T follicular helper cell (primary cell): Measurements from ENCODE around the gene IFI16.
"Not testable (repeated sequence)": the region's sequence is repeated elsewhere in the genome, so short reads cannot be mapped to it uniquely, and the experiment has no call there.

Experiments
- DNase-seq: peaks from one replicate; pipeline ENCODE4 v3.0.0-alpha.2; 2020; ENCODE audit warnings: low read depth

IFI16 gene

DNA sequence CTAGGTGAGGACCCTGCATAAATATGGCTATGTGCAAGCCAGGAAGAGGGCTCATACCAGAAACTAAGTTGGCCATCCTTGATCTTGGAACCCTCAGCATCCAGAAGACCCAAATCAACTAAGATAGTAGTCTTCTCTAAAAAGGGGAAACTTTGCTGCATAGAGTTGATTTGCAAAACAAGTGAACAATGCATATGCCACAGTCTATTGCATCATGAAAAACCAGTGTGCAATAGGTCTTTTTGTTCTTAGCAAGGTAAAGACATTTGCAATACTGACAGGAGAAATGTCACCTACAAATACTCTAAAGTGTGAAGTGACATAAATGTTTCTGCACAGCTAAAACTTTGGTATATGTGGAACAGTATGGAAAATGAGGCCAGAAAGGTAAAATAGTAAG, 2.0 kb upstream of the IFI16 start:
- DNase-seq: no peak

DNA sequence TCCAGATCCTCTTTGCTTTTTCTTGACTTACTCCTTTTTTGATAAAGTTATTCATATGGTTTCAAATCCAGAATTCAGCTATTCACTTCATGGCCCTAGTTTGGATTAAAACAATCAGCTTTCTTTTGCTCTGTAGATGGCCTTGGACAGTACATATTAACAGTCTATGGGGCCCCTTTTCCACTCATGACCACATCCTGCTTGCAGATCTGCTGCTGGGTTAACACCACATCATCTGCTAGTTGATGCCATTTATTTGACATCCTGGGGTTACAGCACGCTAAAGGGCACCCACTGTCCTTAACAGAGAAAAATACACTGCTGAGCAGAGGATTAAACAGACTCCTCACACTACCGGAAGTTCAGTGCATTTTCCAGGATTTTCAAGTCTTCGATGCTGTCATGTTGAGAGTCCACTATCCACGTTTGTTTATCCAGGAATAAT, 941 bp upstream of the IFI16 start:
- DNase-seq: peak; percentile 40

DNA sequence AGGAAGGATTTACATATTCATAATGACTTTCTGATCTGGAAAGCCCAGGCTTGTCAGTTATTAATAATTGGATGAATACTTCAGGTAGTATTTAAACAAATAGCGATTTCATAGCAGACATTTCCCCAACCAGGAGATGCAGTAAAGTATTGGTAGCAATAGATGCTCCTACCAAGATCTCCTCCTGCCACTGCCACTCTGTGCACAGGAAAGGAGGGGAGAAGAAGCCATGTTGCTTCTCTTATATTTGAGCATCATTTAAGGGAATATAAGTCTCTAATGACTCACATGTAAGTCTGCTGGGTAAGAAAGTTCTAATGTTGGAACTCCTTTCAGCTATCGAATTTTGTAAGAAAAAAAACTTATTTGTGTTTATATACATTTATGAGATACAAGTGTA, 420 bp upstream of the IFI16 start:
- no peak for DNase-seq

DNA sequence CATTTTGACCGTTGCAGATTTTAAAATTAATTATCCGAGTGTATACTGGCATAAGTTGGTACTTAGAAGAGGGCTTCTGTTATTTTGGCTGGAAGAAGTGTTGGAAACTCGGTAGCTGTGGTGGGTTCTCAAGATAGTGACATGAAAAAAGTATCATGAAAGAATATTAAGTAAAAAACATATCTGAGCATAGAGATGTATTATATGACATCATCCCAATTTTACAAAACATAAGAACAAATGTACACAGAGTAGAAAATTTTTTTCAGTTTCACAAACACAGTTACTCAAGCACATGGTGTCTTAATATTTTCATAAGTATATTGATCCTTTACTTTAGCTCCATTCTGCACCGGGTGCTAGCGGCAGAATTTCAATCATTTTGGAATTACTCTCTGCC, 684 bp downstream of the IFI16 start:
- no peak for DNase-seq

DNA sequence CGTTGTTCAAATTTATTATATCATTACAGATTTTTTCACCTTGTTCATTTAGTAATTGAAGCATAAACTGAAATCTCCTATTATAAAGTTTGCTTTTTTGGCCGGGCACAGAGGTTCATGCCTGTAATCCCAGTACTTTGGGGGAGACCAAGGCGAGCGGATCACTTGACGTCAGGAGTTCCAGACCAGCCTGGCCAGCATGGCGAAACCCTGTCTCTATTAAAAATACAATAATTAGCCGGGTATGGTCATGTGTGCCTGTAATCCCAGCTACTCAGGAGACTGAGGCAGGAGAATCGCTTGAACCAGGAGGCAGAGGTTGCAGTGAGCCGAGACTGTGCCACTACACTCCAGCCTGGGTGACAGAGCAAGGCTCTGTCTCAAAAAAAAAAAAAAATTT, 1.3 kb downstream of the IFI16 start:
- DNase-seq: not testable (repeated sequence)

DNA sequence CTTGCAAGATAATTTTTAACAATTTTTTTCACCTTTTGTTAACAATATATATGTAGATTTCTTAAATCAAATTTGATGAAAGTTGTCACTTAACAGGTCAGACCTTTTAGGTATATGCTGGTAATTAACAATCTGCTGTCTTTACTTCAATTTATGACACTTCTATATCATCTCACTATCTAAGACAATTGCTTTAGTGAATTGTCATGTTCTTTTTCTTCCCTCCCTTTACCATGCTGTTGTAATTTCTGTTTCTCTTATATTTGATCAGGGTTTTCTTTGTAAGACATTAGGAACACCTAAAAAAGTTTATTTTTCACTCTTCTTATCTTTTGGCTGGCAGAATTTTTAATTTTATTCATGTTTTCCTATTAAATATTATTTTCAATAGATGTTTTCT, 2.0 kb downstream of the IFI16 start:
- DNase-seq: no peak

DNA sequence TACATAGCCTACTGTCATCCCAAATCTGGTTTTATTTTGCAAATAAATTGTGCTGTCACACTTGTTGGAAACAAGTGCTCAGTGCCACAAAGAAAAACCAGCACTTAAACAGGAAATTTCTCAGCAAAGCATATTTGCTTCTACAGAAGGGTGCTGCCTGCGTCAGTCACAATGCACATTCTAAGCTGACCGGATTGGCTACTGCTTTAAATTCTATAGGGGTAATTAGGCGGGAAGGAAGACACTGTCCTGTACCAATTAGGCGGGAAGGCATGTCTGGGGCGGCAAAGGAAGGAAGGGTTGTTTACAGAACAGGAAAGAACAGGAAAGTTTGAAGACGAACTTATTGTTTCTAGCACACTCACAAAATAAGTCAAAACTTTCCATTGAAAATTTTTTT, 2.8 kb downstream of the IFI16 start:
- DNase-seq: peak; percentile 26

DNA sequence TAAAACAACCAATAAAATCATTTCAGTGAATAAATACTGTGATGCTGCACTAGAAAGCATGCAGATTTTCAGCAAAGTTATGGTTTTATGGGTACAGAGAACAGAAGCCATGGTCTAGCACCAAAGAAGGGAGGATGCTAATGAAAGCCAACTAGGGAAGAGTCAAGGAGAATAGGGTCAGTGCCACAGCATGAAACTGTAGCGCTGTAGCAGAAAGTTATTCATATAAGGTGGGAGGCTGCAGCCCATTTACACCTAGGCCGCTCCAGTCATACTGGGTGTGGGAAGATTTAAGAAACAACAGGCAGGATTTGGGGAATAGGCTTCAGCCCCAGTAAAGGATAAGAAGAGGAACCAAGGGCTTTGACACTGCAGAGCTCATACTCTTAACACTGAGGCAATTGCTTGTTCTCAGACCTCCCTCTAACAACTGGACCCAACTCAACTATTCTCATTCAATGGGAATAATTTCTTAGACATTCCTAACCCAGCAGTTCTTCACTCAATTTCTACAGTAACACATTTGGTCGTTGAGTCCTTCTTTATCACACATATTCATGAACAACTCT, 4.4 kb downstream of the IFI16 start:
- DNase-seq: no peak

DNA sequence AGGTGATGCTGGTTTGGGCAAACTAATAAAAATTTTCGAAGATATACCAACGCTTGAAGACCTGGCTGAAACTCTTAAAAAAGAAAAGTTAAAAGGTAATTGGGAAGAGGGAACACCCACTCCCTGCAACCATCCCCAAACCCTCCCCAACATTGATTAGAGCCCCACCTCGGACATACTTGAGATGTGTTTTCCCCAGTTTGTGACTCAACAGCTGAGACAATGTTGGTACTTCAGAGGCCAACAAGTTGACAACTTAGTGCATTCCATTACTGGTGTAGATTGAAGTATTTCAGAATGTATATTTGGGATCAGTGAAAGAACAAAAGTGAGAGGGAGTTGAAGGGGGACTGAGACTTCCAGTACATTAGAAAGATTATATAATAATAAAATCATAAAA, 5.1 kb downstream of the IFI16 start:
- no peak for DNase-seq

DNA sequence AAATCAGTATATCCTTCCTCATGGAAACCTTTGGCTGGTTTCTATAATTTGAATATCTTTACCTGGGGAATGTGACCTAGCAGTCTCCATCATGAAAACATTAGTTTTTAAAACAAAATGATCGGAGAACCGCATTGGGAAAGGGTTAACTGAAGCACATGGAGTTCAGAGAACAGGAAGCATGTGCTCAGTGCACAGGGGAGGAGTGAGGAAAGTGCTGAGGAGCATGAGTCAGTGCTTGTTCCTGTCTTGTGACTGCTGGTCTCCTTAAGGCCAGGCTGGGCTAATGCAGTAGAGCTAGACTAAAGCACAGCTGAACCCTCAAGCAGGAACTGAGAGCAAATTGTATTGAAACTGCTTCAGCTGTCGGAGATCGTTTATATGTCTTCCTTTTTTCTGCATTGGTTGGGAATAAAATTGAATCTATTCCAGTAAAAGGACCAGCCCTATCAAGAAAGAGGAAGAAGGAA, 5.8 kb downstream of the IFI16 start:
- DNase-seq: peak; percentile 62

DNA sequence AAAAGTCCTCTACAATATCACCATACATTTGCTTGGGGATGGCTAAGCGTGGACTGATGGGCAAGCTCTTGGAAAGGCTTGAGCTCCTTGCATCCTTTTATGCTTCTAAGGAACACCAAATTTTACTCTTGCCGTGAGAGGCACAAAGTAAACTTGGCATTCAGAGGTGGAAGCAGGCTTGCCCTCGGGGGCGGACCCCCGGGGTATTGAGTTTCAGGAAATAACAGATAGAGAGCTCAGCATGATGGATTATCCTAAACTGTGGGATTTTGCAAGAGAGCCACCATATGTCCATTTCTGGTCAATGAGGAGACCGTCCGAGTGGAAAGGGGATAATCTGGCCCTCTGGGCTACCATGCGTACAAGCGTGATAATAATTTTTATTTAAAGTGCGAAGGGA, 14.0 kb downstream of the IFI16 start:
- no peak for DNase-seq

DNA sequence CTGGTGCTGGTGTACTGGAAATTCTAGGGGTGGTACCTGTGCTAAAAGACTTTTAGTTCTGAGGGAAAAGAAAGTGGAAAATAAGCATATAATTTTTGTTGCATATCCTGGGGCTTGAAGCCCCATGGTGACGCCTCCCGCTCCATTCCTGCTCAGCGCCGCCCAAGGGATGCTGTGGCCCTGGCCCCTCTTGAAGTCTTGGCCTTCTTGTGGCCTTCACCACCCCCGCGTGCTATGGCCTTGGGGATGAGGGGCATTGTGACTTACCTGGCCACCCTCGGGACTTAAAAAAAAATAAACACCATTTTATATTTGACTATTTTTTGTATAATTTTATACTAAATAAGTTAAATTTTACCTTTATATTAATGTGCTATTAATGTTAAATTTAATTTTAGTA, 15.3 kb downstream of the IFI16 start:
- DNase-seq: no peak

DNA sequence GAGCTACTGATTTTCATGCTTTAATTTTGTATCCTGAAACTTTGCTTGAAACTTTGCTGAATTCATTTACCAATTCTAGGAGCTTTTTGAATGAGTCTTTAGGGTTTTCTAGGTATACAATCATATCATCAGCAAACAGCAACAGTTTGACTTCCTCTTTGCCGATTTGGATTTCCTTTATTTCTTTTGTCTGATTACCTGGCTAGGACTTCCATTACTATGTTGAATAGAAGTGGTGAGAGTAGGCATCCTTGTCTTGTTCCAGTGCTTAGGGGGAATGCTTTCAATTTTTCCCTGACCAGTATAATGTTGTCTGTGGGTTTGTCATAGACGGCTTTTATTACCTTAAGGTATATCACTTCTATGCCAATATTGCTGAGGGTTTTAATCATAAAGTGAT, 17.1 kb downstream of the IFI16 start:
- DNase-seq: not testable (repeated sequence)

DNA sequence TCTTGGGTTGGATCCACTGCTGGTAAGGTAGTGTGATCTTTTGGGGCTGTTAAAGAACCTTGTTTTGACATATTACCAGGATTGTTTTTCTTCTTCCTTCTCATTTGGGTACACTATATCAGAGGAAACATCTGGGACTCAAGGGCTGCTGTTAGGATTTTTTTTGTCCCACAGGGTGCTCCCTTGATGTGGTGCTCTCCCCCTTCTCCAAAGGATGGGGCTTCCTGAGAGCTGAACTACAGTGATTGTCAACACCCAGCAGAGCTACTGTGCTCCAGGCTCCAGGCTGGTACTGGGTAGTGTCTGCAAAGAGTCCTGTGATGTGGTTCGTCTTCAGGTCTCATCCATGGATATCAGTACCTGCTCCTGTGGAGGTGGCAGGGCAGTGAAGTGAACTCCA, 20.6 kb downstream of the IFI16 start:
- no peak for DNase-seq

DNA sequence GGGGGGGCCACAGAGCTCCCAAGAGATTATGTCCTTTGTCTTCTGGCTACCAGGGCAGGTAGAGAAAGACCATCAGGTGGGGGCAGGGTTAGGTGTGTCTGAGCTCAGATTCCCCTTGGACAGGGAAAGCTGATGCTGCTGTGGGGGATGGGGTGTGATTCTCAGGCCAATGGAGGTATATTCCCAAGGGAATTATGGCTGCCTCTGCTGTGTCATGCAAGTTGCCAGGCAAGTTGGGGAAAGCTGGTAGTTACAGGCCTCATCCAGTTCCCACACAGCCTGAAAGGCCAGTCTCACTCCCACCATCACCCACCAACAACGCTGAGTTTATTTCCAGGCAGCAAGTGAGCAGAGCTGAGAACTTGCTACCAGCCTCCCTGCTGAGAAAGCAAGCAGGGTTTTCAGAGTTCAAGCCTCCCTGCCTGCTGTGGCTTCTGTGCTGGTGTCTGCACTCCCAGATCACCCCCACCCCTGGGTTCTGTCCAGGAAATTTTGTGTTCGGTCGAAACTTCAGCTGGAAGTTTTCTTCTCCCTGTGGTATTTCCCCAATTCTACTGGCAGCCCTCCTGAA, 21.3 kb downstream of the IFI16 start:
- DNase-seq: no peak

DNA sequence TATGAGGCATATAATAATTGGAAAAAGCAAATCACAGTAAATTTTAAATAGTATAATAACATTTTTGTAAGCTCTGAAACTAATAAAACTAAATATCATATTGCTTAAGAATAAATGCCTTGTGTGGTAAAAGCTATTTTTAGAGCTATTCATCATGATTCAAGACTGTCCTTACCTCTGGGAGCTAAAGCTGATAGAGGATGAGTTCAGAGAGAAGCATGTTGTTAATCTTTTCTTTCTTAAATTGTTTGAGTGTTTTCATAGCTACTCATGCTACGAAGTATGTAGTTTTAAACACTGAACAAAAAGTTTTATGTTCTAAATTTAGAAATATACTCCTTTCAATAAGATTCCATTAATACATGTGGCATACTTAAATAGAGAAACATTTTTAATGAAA, 30.5 kb downstream of the IFI16 start:
- no peak for DNase-seq

DNA sequence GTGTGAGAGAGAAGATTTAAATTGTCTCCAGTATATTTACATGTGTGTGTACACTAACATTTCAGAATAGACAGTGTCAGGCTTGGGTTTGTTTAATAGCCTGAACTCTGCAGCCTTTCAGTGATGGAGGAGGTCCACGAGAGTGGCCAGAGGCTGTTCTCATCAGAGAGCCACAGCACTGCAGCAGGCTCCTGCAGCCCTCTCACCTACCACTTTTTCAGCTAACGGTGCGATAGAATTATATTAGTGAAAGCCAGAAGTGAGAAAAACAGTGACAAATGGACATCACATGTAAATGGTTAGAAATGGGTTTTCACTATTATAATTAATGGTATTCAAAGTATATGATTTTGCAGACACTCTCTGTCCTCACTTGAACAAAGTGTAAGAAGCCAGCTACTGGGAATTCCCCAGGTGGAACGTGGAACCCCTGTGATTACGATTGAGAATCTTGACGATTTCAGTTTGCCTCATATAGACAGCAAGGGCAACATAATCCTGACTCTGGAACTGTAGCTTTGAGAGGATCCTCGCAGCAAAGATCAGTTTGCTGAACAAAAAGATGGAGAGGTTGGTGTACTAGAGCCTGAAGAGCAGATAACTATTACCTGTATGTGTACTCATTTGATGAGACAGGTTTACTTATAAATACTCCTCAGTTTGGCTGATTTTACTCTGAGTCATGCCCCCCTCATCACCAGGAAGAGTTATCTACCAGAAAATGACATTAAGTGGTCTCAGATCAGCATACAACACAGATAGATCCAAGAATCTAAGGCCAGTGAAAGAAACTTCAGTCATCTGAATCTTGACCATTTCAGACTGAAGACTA, 31.4 kb downstream of the IFI16 start:
- DNase-seq: no peak

DNA sequence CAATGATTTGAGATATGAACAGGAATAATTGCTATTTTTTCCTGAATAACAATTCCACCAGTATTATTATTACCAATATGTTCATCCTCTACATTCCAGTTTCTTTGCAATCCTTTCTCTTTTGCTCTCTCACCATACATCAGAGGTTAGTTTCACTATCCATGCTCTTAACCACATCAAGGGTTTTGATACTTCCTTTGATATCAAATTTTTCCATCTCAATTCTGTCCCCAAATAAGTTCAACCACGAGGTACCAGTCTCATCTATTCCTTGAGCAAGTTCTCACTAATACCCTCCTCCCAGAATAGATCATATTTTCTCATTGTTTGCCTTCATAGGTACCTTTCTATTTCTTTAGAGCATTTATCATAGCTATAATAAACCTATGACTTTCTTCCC, 36.8 kb downstream of the IFI16 start:
- not testable (repeated sequence) for DNase-seq

DNA sequence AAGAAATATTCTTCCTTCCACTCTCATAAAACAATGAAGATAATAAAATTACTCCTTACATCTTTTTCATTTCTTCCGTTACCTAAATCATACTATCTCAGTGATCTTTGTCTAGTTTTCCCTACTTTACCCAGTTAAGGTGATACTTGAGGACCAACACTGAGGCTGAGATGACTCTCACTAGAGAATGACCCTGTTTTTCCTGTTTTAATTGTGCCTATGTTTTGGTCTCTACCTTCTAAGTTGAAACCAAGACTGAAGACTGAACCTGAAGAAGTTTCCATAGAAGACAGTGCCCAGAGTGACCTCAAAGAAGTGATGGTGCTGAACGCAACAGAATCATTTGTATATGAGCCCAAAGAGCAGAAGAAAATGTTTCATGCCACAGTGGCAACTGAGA, 41.7 kb downstream of the IFI16 start:
- no peak for DNase-seq

DNA sequence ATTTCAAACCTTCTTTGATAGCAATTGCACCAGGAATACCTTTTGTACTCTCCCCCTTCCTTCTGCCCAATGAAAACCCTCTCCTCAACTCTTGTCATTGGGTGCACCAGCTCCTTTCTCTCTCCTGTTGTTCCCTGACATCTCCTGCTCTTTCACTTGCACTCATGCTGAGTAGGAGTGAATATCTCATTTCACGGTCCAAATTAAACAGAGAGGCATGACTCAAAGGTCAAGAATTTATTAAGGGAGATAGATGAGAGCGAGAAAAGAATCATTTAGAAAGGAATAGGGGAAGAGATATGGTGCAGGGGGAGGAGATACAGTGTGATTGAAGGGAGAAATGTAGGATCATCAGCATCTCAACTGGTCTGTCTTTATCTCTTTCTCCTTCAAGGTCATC, 44.7 kb downstream of the IFI16 start:
- no peak for DNase-seq

DNA sequence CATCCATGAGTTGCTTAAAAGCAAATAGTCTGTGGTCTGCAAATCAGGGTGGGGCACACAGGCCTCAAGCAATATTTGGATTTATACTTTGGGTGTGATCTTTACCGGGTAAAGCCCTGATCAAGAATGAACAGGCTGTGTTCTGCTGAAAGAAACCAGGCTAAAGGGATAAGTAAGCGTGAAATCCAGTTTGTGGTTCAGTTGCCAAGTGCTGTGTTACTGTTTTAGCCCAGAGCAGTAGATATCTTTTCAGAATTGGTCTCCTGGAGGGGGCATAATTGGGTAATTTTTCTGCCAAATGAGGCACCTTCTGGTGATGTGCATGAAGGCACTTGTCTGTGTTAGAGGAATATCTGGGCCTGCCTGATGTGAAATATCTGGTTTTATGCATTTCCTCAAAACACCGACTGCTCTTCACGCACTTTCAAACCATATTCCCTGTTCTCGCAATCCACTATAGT, 45.5 kb downstream of the IFI16 start:
- no peak for DNase-seq

DNA sequence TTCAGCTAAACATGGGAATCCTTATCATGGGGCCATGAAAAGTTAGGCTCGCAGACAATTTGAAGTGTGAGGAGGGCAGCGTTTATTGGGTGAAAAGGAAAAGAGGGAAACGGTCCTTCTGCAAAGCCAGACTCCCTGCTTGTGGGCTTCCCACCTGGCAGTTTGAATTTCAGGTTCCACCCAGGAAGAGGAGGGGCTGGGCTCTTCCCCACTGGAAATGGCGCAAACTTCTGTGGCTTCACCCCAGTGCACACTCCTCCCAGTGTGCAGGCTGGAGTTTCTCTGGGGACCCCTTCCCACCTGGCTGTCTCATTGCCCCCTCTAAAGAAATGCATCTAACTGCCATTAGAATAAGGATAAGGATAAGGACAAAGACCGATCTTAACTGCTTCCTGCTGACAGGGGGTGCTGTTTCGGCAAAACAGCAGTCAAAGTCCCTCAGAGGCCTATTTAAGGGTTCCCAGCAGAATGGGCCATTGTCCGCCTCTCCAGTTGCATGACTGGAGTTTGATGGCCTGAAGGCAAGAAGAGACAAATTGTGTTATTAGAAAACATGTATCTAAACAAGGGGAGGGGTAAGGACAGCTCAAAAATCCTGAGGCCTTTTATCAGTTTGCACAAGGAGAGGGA, 46.5 kb downstream of the IFI16 start:
- no peak for DNase-seq

DNA sequence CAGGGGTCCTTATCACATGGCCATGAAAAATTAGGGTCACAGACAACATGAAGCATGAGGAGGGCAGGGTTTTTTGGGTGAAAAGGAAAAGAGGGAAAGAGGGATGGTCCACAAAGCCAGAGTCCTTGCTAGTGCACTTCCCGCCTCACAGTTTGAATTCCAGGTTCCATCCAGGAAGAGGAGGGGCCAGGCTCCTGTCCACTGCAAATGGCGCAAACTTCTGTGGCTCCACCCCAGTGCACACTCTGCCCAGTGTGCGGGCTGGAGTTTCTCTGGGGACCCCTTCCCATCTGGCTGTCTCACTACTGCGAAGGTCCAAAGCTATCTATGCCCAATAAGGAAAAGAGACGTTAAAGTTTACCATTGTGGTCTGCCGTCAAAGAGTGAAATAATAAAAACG, 49.0 kb downstream of the IFI16 start:
- no peak for DNase-seq
